Astrocyte (in vitro differentiated cells and primary cell): ENCODE results near the gene RGL2. TPM values are rescaled to one million over a fixed set of nuclear protein-coding genes. Genes with fewer than 3 reads are reported as not detected.
A peak's percentile ranks its signal among the peaks of the same experiment; 100 is the strongest.

ENCODE experiments used
- DNase-seq: peaks from one replicate; pipeline ENCODE4 v3.0.0-alpha.2; 2010; ENCODE audit warnings: low read depth
- FAIRE-seq: peaks from 2 replicates; lab custom pipeline; 2011; peaks lifted over from hg19 to GRCh38; lab: Jason Lieb, UNC
- H2AFZ ChIP-seq: 2 replicates; pipeline ENCODE4 v1.6.0; 2012; ENCODE audit warnings: low read depth, low read length, inconsistent platforms
- H3K27ac ChIP-seq: 2 replicates; pipeline ENCODE4 v1.5.1; 2011; ENCODE audit warnings: low read depth, low read length, inconsistent platforms
- H3K27me3 ChIP-seq: 2 replicates; pipeline ENCODE4 v1.6.0; 2011; ENCODE audit warnings: low read length, inconsistent platforms; ENCODE audit not compliant: insufficient read depth
- H3K36me3 ChIP-seq: 2 replicates; pipeline ENCODE4 v1.5.1; 2011; ENCODE audit warnings: low read length, inconsistent platforms; ENCODE audit not compliant: insufficient read depth
- H3K4me1 ChIP-seq: 2 replicates; pipeline ENCODE4 v1.5.1; 2011; ENCODE audit warnings: low read length, inconsistent platforms; ENCODE audit not compliant: insufficient read depth
- H3K4me2 ChIP-seq: 2 replicates; pipeline ENCODE4 v1.6.0; 2012; ENCODE audit warnings: low read length, inconsistent platforms
- H3K4me3 ChIP-seq: 2 replicates; pipeline ENCODE4 v1.5.1; 2011; ENCODE audit warnings: low read depth, mild to moderate bottlenecking, low read length, inconsistent platforms; ENCODE audit not compliant: insufficient read depth
- H3K79me2 ChIP-seq: 2 replicates; pipeline ENCODE4 v1.6.0; 2012; ENCODE audit warnings: mild to moderate bottlenecking, low read length, inconsistent platforms; ENCODE audit not compliant: insufficient read depth
- H3K9ac ChIP-seq: 2 replicates; pipeline ENCODE4 v1.6.0; 2012; ENCODE audit warnings: mild to moderate bottlenecking, low read length, inconsistent platforms
- H3K9me3 ChIP-seq: 2 replicates; pipeline ENCODE4 v1.5.1; 2012; ENCODE audit warnings: low read depth, mild to moderate bottlenecking, low read length, inconsistent platforms; ENCODE audit not compliant: insufficient read depth
- H4K20me1 ChIP-seq: 2 replicates; pipeline ENCODE4 v1.6.0; 2012; ENCODE audit warnings: low read length, inconsistent platforms; ENCODE audit not compliant: insufficient read depth
- H3K27ac Mint-ChIP-seq: one replicate; pipeline ENCODE4 v1.8.0; 2021; ENCODE audit warnings: mild to moderate bottlenecking, mixed read lengths; ENCODE audit not compliant: unreplicated experiment
- H3K27me3 Mint-ChIP-seq: one replicate; pipeline ENCODE4 v1.8.0; 2021; ENCODE audit warnings: low read depth, mixed read lengths; ENCODE audit not compliant: unreplicated experiment
- H3K36me3 Mint-ChIP-seq: one replicate; pipeline ENCODE4 v1.8.0; 2021; ENCODE audit warnings: low read depth, mixed read lengths; ENCODE audit not compliant: unreplicated experiment
- H3K4me1 Mint-ChIP-seq: one replicate; pipeline ENCODE4 v1.8.0; 2021; ENCODE audit warnings: low read depth, mixed read lengths; ENCODE audit not compliant: unreplicated experiment
- H3K4me3 Mint-ChIP-seq: one replicate; pipeline ENCODE4 v1.8.0; 2021; ENCODE audit warnings: mild to moderate bottlenecking, moderate library complexity, mixed read lengths; ENCODE audit not compliant: unreplicated experiment
- H3K9me3 Mint-ChIP-seq: one replicate; pipeline ENCODE4 v1.8.0; 2021; ENCODE audit warnings: mild to moderate bottlenecking, mixed read lengths; ENCODE audit not compliant: unreplicated experiment
- EZH2 ChIP-seq: IDR thresholded peaks from 2 replicates; pipeline ENCODE4 v1.6.1; 2012; ENCODE audit warnings: mild to moderate bottlenecking, low read length, inconsistent platforms; ENCODE audit not compliant: insufficient read depth
- total RNA-seq: library from RNA; stranded (reverse); gene quantifications from 2 replicates; pipeline ENCODE4 v1.2.1, GENCODE V29; 2021
- TF ChIP-seq, protein P1 (sequence below): IDR thresholded peaks from 2 replicates; pipeline ENCODE4 v1.5.1; 2011; ENCODE audit warnings: low read depth, mild to moderate bottlenecking, inconsistent platforms, low read length, moderate library complexity; ENCODE audit not compliant: insufficient read depth

The RGL2 gene
- total RNA-seq, 1 donor from 2014 or later, result 36.5 TPM

DNA sequence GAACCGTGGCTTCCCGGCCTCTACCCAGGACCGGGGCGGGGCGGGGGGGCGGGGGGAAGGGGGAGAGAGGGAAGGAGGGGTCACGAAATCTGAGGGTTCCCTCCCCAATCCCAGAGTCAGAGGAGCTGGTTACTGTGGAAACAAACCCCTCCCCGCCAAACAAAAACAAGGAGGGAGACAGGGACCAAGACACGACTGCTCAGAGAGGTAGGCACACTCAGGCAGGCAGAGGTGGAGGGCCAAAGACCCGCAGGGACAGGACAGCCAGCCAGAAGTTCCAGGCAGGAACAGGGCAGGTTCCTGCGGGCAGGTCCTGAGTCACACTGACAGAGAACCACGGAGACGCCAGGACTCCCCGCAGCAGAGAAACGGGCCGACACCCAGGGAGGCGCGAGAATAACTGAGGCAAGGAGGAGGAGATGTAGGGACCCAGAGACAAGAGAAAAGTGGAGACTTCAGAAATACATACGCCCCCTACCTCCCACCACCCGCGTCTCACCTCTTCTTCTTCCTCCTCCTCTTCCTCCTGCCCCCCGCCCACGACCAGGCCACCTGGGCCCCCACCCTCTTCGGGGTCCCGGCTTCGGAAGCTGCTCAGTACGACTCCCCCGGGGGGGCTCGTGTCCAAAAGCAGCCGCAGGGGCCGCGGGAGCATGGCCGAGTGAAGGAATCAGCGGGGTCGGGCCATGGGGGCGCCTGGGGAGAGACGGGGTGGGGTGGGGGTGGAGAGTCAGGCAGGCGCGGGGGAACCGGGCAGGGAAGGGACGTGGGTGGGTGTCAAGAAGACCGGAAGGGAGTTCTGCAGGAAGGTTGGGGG is 578 bp downstream of the RGL2 start:
- H3K4me2 ChIP-seq, result peak overlapping the region; percentile 99
- FAIRE-seq, result no peak
- H4K20me1 ChIP-seq, result peaks cover 19% of the 10 kb centered on the region
- Mint-ChIP-seq H3K36me3 (peaks cover 9% of the 10 kb centered on the region), H3K4me1 (peaks cover 7% of the 10 kb centered on the region), H3K9me3 (no peaks in the 10 kb centered on the region), H3K27me3 (no peaks in the 10 kb centered on the region), H3K4me3 (peak overlapping the region; percentile 97), H3K27ac (peak overlapping the region; percentile 98)
- peak overlapping the region; percentile 80 for H3K4me3 ChIP-seq
- H3K9ac ChIP-seq, result peak overlapping the region; percentile 92
- no peaks in the 10 kb centered on the region for H3K27me3 ChIP-seq
- no peaks in the 10 kb centered on the region for H3K9me3 ChIP-seq
- H3K27ac ChIP-seq, result peak overlapping the region; percentile 87
- peaks cover 8% of the 10 kb centered on the region for H3K4me1 ChIP-seq
- H3K79me2 ChIP-seq, result peaks cover 25% of the 10 kb centered on the region
- peak; percentile 68 for DNase-seq
- H2AFZ ChIP-seq, result peak overlapping the region; percentile 50
- TF ChIP-seq, protein P1, sequence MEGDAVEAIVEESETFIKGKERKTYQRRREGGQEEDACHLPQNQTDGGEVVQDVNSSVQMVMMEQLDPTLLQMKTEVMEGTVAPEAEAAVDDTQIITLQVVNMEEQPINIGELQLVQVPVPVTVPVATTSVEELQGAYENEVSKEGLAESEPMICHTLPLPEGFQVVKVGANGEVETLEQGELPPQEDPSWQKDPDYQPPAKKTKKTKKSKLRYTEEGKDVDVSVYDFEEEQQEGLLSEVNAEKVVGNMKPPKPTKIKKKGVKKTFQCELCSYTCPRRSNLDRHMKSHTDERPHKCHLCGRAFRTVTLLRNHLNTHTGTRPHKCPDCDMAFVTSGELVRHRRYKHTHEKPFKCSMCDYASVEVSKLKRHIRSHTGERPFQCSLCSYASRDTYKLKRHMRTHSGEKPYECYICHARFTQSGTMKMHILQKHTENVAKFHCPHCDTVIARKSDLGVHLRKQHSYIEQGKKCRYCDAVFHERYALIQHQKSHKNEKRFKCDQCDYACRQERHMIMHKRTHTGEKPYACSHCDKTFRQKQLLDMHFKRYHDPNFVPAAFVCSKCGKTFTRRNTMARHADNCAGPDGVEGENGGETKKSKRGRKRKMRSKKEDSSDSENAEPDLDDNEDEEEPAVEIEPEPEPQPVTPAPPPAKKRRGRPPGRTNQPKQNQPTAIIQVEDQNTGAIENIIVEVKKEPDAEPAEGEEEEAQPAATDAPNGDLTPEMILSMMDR, result no peak
- no peak for TF ChIP-seq EZH2
- no peaks in the 10 kb centered on the region for H3K36me3 ChIP-seq

DNA sequence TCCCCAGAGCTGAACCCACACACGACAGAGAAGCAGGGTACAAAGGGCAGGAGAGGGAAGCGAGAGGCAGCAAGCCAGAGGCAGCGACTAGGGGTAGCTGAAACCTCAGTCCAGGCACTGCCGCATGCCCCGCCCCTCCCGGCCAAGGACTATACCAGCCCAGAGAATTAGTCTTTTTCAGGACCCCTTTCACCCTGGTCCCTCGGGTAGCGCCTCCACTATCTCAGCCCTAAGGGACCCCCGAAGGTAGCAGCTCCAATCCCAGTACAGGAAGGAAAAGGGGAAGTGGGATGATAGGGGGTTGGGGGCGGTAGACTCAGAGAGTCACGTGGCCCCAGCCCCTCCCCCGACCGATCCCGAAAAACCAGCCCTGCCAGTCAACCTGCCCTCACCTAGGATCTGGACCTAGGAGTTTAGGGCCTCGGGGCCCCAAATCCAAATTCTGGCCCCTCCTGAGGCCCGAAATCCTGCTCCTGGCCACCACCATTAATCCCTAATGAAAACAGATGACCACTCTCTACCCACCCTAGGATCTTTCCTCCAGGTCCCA is 1.3 kb downstream of the RGL2 start:
- no peak for DNase-seq

More for the DNA sequence above, 1.3 kb downstream of the RGL2 start:
- no peaks in the 10 kb centered on the region for H3K27me3 ChIP-seq
- H3K79me2 ChIP-seq, result peaks cover 22% of the 10 kb centered on the region
- peak overlapping the region; percentile 93 for H3K27ac Mint-ChIP-seq
- peak overlapping the region; percentile 99 for H3K4me2 ChIP-seq
- no peak for FAIRE-seq
- no peaks in the 10 kb centered on the region for H3K9me3 ChIP-seq
- peaks cover under 1% of the 10 kb centered on the region for H3K36me3 ChIP-seq
- peaks cover 7% of the 10 kb centered on the region for H3K4me1 Mint-ChIP-seq
- peaks cover 9% of the 10 kb centered on the region for H3K36me3 Mint-ChIP-seq
- no peak for TF ChIP-seq EZH2
- TF ChIP-seq, protein P1, result no peak
- H3K4me3 Mint-ChIP-seq, result peak overlapping the region; percentile 97
- H3K9me3 Mint-ChIP-seq, result no peaks in the 10 kb centered on the region
- H4K20me1 ChIP-seq, result peaks cover 19% of the 10 kb centered on the region
- H3K4me3 ChIP-seq, result peak overlapping the region; percentile 80
- H3K9ac ChIP-seq, result peak overlapping the region; percentile 92
- H3K27ac ChIP-seq, result peak overlapping the region; percentile 13
- peaks cover 8% of the 10 kb centered on the region for H3K4me1 ChIP-seq
- H3K27me3 Mint-ChIP-seq, result no peaks in the 10 kb centered on the region
- H2AFZ ChIP-seq, result peak overlapping the region; percentile 54
